Keratinocyte (primary cell): ENCODE data around the gene RIT1.

Experiments
- EZH2 ChIP-seq: IDR thresholded peaks from one replicate; pipeline ENCODE4 v1.6.1; 2012; ENCODE audit warnings: inconsistent platforms, mild to moderate bottlenecking, low read length, moderate library complexity
- TF ChIP-seq, protein P1 (sequence below), 3 experiments: IDR thresholded peaks in 1 of 3; conservative IDR thresholded peaks in 1 of 3; optimal IDR thresholded peaks in 1 of 3; 2 replicates in 2 of 3; 3 replicates in 1 of 3; pipeline versions ENCODE3 to v1.5.1; 2011; ENCODE audit warnings: low read length in 3 of 3, mild to moderate bottlenecking in 3 of 3, moderate library complexity in 2 of 3, control low read depth in 1 of 3, inconsistent platforms in 1 of 3; ENCODE audit not compliant: insufficient read depth in 2 of 3; ENCODE audit errors: extremely low read depth in 1 of 3

DNA sequence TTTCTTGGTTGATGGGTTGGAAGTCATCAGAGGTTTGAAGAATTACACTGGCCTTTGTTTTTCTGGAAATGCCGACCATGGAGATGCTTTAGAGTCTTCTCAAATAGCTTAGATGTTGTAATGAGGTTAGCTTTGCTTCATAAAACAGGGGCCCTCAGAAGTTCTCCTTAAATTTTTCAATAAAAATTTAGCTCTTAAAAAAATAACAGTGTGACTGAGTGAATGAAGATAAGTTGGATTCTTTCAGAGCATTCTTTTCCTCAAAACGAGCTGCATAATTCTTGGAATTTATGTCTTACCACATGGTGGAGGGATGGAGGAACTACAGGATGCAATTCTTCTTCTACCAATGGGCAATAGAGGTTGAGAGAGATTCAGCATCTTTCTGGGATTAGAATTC is 28.4 kb downstream of the RIT1 start:
- TF ChIP-seq, protein P1, sequence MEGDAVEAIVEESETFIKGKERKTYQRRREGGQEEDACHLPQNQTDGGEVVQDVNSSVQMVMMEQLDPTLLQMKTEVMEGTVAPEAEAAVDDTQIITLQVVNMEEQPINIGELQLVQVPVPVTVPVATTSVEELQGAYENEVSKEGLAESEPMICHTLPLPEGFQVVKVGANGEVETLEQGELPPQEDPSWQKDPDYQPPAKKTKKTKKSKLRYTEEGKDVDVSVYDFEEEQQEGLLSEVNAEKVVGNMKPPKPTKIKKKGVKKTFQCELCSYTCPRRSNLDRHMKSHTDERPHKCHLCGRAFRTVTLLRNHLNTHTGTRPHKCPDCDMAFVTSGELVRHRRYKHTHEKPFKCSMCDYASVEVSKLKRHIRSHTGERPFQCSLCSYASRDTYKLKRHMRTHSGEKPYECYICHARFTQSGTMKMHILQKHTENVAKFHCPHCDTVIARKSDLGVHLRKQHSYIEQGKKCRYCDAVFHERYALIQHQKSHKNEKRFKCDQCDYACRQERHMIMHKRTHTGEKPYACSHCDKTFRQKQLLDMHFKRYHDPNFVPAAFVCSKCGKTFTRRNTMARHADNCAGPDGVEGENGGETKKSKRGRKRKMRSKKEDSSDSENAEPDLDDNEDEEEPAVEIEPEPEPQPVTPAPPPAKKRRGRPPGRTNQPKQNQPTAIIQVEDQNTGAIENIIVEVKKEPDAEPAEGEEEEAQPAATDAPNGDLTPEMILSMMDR (optimal IDR thresholded peaks at IDR 0.05 in 1 of 3, IDR thresholded peaks at IDR 0.05 in 1 of 3, conservative IDR thresholded peaks at IDR 0.05 in 1 of 3; ENCODE audit: extremely low read depth in 1 of 3, insufficient read depth in 2 of 3, low read length in 3 of 3), result no peak
- no peak for TF ChIP-seq EZH2
